DMS53 (cell line): ENCODE results near the gene RIIAD1.
A peak's percentile ranks its signal among the peaks of the same experiment; 100 is the strongest.

Experiments used
- DNase-seq: peaks from one replicate; lab custom pipeline; 2025; lab: John Stamatoyannopoulos, UW

The RIIAD1 gene

GRCh38 chr1:151737026-151737425, 15.7 kb downstream of the RIIAD1 start:
- no peak for DNase-seq

GRCh38 chr1:151737479-151737878, 16.2 kb downstream of the RIIAD1 start:
- peak; percentile 39 for DNase-seq

GRCh38 chr1:151739590-151740355, 18.5 kb downstream of the RIIAD1 start:
- DNase-seq: peak; percentile 82

GRCh38 chr1:151741516-151741915, 20.2 kb downstream of the RIIAD1 start:
- no peak for DNase-seq

GRCh38 chr1:151756291-151756690, 35.0 kb downstream of the RIIAD1 start:
- no peak for DNase-seq

- DNase-seq: no peak
Observed at GRCh38 chr1:151759241-151759640, 37.9 kb downstream of the RIIAD1 start.

- no peak for DNase-seq
Observed at GRCh38 chr1:151760597-151761385, 39.5 kb downstream of the RIIAD1 start.

- DNase-seq: peak; percentile 90
Observed at GRCh38 chr1:151762941-151763921, 41.9 kb downstream of the RIIAD1 start, which contains the start of gene MRPL9. Gene MRPL9, minus strand, starts transcription at chr1:151763496. Its CDS starts 17 bp downstream, at chr1:151763479.

- DNase-seq: peak; percentile 32
Observed at GRCh38 chr1:151763990-151764389, 42.7 kb downstream of the RIIAD1 start.

GRCh38 chr1:151768351-151769066, 47.2 kb downstream of the RIIAD1 start:
- DNase-seq: peak; percentile 45

GRCh38 chr1:151769270-151769669, 47.9 kb downstream of the RIIAD1 start:
- DNase-seq: peak; percentile 8

GRCh38 chr1:151773702-151774101, 52.4 kb downstream of the RIIAD1 start:
- DNase-seq: no peak

GRCh38 chr1:151774256-151774922, 53.1 kb downstream of the RIIAD1 start:
- DNase-seq: no peak

GRCh38 chr1:151775894-151776664, 54.8 kb downstream of the RIIAD1 start:
- DNase-seq: no peak

- DNase-seq: no peak
Observed at GRCh38 chr1:151776665-151777062, 55.3 kb downstream of the RIIAD1 start.

- DNase-seq: no peak
Observed at GRCh38 chr1:151777317-151777716, 56.0 kb downstream of the RIIAD1 start.
